A673 (cell line): ENCODE results near the gene NPPB.

Experiments
- EZH2 ChIP-seq: fragments of 200-600 bp; sonication (generic); IDR thresholded peaks from 2 replicates; pipeline ENCODE4 v1.6.1; 2017; ENCODE audit warnings: borderline replicate concordance, low read depth, mild to moderate bottlenecking, mixed read lengths, antibody characterized with exemption, low read length; ENCODE audit not compliant: poor library complexity, severe bottlenecking
- TF ChIP-seq, protein P1 (sequence below): fragments of 300-800, 200-600 bp; sonication (generic); conservative IDR thresholded peaks from 2 replicates; pipeline ENCODE4 v1.5.1; 2017; ENCODE audit warnings: low read depth, mild to moderate bottlenecking, antibody characterized with exemption, low read length, moderate library complexity, mixed read lengths

DNA sequence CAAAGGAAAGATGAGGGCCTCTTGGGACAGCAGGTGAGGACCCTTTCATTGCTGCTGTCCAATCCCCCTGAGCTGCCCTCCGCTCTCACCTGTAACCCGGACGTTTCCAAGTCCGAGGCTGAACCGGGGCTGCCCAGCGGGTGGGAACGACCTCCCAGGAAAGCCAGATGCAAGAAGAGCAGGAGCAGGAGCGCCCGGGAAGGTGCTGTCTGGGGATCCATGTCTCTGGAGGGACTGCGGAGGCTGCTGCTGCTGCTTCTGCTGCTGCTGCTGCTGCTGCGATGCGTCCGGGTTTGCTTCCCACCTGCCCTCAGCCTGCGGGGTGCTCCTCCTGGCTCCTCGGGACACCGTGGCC is at the start of gene NPPB:
- TF ChIP-seq, protein P1, sequence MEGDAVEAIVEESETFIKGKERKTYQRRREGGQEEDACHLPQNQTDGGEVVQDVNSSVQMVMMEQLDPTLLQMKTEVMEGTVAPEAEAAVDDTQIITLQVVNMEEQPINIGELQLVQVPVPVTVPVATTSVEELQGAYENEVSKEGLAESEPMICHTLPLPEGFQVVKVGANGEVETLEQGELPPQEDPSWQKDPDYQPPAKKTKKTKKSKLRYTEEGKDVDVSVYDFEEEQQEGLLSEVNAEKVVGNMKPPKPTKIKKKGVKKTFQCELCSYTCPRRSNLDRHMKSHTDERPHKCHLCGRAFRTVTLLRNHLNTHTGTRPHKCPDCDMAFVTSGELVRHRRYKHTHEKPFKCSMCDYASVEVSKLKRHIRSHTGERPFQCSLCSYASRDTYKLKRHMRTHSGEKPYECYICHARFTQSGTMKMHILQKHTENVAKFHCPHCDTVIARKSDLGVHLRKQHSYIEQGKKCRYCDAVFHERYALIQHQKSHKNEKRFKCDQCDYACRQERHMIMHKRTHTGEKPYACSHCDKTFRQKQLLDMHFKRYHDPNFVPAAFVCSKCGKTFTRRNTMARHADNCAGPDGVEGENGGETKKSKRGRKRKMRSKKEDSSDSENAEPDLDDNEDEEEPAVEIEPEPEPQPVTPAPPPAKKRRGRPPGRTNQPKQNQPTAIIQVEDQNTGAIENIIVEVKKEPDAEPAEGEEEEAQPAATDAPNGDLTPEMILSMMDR = no peak
- no peak for TF ChIP-seq EZH2
